Dendritic cell treated with granulocyte-macrophage colony-stimulating factor and Interleukin-4, amounts not matched to agents 40 ng/mL and 50 ng/mL, for 4 days (primary cell): ENCODE measurements around the gene PSAP.

Experiments used
- H3K27ac Mint-ChIP-seq: one replicate; pipeline ENCODE4 v1.8.0; 2022; ENCODE audit warnings: mild to moderate bottlenecking, mixed read lengths
- H3K27me3 Mint-ChIP-seq: one replicate; pipeline ENCODE4 v1.8.0; 2022; ENCODE audit warnings: mild to moderate bottlenecking, mixed read lengths
- H3K36me3 Mint-ChIP-seq: one replicate; pipeline ENCODE4 v1.8.0; 2022; ENCODE audit warnings: low read depth, mixed read lengths
- H3K4me1 Mint-ChIP-seq: one replicate; pipeline ENCODE4 v1.8.0; 2022; ENCODE audit warnings: low read depth, mixed read lengths
- H3K4me3 Mint-ChIP-seq: one replicate; pipeline ENCODE4 v1.8.0; 2022; ENCODE audit warnings: mild to moderate bottlenecking, moderate library complexity, mixed read lengths
- H3K9me3 Mint-ChIP-seq: one replicate; pipeline ENCODE4 v1.8.0; 2022; ENCODE audit warnings: mixed read lengths
- intact Hi-C: fragments of 100-400 bp; cut with micrococcal nuclease; formaldehyde crosslinking; loops from one replicate; pipeline ENCODE4 v1.15.0; 2022

The PSAP gene

DNA sequence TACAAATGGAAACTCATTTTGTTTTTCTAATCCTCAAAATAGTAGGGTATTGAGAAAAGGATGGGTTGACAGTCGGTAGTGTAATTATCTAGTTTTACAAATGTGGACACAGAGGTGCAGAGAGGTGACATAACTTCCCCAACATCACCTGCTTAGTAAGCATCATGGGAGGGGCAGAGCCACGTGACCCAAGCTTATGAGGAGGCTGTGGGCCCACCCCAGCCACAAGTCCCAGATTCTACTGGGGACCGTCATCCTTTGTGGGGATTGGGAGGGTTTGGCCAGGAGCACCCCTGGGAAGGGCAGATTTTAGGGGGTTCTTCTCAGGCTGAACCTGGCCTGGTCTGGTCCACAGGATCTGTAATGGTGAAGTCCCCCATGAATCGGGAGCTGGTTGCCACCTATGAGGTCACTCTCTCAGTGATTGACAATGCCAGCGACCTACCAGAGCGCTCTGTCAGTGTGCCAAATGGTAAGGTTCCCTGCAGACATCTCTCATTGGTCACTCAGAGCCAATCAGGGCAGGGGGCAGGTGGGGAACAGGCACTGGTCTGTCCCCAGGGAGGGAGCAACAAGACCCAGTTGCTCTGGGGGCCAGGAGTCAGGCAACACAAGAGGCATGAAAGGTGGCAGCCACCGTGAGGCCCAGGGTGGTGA, 54.2 kb downstream of the PSAP start:
- peaks cover 13% of the 10 kb centered on the region for H3K27me3 Mint-ChIP-seq
- intact Hi-C loops, result no loop called here
- no peak overlapping the region for H3K4me3 Mint-ChIP-seq
- no peaks in the 10 kb centered on the region for H3K36me3 Mint-ChIP-seq
- peaks cover 48% of the 10 kb centered on the region for H3K4me1 Mint-ChIP-seq
- H3K27ac Mint-ChIP-seq, result no peak overlapping the region
- no peaks in the 10 kb centered on the region for H3K9me3 Mint-ChIP-seq

DNA sequence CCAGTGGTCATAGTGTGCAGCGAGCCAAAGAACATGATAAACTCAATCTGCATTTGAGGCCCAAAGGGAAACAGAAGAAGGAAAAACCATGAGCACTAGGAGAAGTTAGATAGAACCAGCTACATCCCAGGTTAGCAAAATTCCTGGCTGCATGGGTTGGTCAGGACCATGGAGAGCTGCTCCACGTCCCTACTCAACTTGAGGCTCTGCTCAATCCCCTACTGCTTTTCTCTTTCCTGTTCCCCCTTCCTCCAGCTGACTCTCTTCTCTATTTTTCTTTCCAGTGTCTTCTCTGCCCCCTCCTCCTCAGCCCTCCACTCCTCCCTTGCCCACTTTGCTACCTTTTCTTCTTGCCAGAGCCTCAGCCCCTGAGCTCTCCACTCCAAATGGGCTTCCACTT, 55.8 kb downstream of the PSAP start:
- Mint-ChIP-seq H3K27ac (no peak overlapping the region), H3K4me1 (peaks cover 35% of the 10 kb centered on the region), H3K27me3 (peaks cover 13% of the 10 kb centered on the region), H3K9me3 (no peaks in the 10 kb centered on the region), H3K36me3 (no peaks in the 10 kb centered on the region), H3K4me3 (no peak overlapping the region)
- intact Hi-C loops, result no loop called here

DNA sequence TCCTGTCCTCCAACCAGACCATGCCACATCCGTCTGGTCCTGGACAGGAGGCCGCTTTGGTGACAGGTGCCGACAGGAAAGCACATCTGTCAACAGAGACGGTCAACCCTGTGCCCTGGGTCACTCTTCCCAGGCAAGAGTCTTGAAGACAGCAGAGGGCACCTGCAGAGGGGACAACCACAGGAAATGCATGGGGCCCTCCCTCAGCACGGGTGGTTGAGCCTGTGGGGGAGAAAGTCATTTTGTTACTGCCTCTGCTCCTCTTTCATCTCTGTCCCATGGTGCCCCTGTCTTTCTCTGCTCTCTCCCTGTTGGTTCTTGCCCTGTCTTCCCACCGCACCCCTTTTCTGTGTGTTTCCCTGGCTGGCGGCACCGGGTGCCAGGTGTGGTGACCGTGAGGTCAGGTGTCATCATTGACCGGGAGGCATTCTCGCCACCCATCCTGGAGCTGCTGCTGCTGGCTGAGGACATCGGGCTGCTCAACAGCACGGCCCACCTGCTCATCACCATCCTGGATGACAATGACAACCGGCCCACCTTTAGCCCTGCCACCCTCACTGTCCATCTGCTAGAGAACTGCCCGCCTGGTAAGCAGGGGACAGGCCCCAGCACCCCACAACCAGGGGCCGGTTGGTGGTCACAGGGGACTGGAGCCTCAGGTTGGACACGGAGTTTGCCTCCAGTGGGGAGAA, 60.2 kb downstream of the PSAP start:
- Mint-ChIP-seq H3K4me3 (no peak overlapping the region), H3K9me3 (no peaks in the 10 kb centered on the region), H3K4me1 (no peaks in the 10 kb centered on the region), H3K27me3 (peaks cover 13% of the 10 kb centered on the region), H3K36me3 (no peaks in the 10 kb centered on the region), H3K27ac (no peak overlapping the region)
- intact Hi-C loops, result no loop called here

DNA sequence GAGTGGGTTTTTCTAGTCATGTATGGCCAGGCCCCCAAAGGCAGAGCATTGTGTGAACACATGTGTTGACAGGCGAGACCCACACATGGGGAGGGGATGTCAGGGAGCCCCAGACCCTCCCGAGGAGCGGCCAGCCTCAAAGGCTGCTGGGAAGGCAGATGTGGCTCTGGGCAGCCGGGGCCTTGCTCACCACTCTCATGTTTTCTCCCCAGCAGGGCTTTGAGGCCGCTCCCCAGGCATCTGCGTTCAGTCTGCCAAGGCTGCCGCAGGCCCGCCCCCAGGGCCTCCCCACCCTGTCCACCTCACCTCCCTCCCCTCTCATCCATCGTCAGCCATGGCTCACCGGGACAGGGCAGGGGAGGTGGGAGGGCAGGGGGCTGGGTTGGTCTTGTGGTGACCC, 61.2 kb downstream of the PSAP start:
- Mint-ChIP-seq H3K4me3 (no peak overlapping the region), H3K9me3 (no peaks in the 10 kb centered on the region)
- intact Hi-C loops, result no loop called here

DNA sequence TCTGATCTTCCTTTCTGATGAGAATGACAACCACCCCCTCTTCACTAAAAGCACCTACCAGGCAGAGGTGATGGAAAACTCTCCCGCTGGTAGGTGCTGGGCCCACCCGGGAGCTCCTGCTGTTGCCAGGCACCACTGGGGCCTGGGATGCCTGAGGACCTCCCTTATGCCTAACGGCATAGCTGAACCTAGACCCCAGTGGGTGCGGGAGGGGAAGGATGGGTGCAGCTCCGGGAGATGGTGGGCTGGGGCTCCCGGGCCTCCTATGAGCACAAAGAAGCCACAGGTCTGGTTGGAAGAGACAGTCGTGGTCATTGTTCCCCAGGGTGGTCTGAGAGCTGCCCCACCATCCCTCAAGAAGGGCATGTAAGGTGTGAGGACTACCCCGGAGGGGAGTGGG, 62.1 kb downstream of the PSAP start:
- Mint-ChIP-seq H3K36me3 (no peaks in the 10 kb centered on the region), H3K9me3 (no peaks in the 10 kb centered on the region), H3K4me3 (no peak overlapping the region), H3K4me1 (peaks cover under 1% of the 10 kb centered on the region), H3K27ac (no peak overlapping the region), H3K27me3 (peaks cover 13% of the 10 kb centered on the region)
- intact Hi-C loops, result no loop called here

More for the DNA sequence above, 61.2 kb downstream of the PSAP start:
- no peaks in the 10 kb centered on the region for H3K4me1 Mint-ChIP-seq
- no peaks in the 10 kb centered on the region for H3K36me3 Mint-ChIP-seq
- H3K27me3 Mint-ChIP-seq, result peaks cover 7% of the 10 kb centered on the region
- no peak overlapping the region for H3K27ac Mint-ChIP-seq

DNA sequence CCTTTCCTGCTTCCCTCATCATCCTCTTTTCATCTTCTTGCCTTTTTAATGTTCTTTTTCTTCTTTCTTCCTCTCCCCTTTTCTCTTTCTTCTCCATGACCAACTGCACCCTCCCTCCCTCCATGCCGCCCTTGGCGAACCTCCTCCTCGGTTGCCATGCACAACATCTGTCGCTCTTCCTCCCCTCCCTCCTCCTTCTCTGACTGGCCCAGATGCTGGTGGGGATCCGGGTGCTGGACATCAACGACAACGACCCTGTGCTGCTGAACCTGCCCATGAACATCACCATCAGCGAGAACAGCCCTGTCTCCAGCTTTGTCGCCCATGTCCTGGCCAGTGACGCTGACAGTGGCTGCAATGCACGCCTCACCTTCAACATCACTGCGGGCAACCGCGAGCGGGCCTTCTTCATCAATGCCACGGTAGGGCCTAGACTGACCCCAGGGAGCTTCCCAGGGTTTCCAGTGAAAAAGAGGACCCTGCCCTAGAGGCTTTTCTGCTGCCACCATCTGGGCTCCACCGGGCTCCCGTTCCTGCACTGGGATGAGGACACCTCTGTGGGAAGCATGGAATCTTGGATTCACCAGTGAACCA, 66.3 kb downstream of the PSAP start:
- Mint-ChIP-seq H3K4me1 (peaks cover 34% of the 10 kb centered on the region), H3K27ac (no peak overlapping the region), H3K27me3 (peaks cover 6% of the 10 kb centered on the region), H3K9me3 (no peaks in the 10 kb centered on the region), H3K36me3 (no peaks in the 10 kb centered on the region), H3K4me3 (no peak overlapping the region)
- intact Hi-C loops, result no loop called here

DNA sequence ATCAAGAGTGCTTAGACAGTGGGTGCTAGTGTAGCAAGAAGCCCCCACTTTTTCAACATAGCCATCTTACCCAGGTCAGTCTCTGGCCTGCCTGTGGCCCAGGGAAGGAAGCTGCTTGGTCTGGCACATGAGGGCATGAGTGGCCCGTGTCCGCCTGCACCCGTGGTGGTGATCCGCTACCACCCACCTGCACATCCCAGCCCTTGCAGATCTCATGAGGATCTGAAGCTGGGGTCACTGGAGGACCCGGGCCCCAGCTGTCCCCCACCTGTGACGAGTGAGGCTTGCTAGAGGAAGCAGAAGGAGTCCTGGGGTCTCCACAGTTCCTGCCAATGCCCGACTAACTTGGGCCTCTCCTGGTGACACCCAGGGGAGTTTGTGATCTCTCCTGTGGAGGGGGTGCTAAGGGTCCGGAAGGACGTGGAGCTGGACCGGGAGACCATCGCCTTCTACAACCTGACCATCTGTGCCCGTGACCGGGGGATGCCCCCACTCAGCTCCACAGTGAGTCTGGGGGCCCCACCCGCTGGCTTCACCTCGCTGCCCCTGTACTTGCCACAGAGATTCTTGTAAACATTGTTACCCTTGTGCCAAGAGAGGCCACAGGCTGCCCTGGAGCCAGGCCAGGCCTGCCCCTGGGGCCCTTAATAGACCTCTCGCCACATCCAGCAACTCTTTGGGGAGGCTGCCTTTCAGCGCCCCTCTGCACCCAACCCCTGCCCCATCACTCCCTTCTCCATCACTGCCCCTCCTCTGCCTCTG, 67.0 kb downstream of the PSAP start:
- H3K9me3 Mint-ChIP-seq, result no peaks in the 10 kb centered on the region
- H3K27me3 Mint-ChIP-seq, result peaks cover 6% of the 10 kb centered on the region
- no peak overlapping the region for H3K4me3 Mint-ChIP-seq
- H3K36me3 Mint-ChIP-seq, result no peaks in the 10 kb centered on the region
- no peak overlapping the region for H3K27ac Mint-ChIP-seq
- H3K4me1 Mint-ChIP-seq, result peaks cover 38% of the 10 kb centered on the region
- intact Hi-C loops, result no loop called here

DNA sequence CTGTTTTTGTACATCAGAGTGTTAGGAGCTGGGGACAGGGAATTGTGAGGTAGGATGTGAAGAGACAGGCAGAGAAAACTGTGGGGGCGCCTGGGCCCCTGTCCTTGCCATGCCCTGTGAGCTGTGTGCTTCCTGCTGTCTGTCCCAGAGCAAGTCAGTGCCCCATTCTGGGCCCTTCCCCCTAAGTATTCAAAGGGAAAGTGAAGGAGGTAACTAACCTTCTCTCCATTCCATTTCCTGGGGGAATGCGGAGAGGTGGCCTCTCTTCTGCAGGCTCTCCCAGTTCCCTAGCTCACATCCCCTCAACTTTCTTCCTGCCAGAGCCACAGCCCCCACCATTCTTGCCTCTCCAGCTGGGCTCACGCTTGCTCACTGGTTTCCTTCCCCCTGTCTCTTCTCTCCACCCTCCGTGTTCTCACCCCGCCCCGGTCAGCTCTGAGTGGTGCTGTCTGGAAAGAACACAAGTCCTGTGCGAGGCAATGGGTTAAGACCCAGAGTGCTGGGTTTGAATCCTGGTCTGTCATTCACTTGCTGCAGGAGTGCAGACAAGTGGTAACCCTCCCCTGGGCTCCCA, 68.0 kb downstream of the PSAP start:
- intact Hi-C loops, result no loop called here
- H3K4me3 Mint-ChIP-seq, result peak overlapping the region; percentile 54
- H3K9me3 Mint-ChIP-seq, result no peaks in the 10 kb centered on the region
- peaks cover 6% of the 10 kb centered on the region for H3K27me3 Mint-ChIP-seq
- H3K27ac Mint-ChIP-seq, result peak overlapping the region; percentile 55
- peaks cover 44% of the 10 kb centered on the region for H3K4me1 Mint-ChIP-seq
- no peaks in the 10 kb centered on the region for H3K36me3 Mint-ChIP-seq

DNA sequence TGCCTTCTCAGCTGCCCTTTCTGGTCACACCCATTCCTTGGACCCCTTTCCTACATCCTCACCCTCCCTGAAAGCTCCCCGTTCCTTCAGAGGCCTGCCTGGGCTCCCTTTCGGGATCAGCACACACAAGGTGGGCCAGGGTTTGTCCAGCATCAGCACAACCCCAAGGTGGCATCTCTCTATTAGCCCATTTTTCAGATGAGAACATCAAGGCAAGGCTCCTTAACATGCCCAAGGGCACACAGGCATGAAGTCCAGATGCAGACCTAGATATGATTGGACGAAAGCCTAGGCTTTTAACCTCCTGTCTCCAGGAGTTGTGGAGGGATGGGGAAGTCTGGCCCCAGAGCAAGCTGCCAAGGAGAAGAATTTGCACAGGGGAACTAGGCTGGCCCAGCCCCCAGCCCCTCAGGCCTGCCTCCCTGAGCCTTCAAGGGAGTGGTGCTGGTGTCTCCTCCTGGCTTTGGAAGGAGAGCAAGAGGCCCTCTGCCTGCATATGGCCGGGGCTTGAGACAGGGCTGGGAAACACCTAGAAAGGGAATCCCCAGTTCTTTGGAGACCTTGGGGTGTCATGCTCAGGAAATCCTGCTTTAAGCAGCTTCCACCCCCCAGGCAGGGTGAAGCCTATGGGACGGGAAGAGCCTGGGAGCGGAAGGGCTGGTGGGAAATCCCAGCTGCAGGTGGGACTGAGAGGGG, 68.7 kb downstream of the PSAP start:
- H3K27me3 Mint-ChIP-seq, result peaks cover 6% of the 10 kb centered on the region
- no peaks in the 10 kb centered on the region for H3K9me3 Mint-ChIP-seq
- H3K27ac Mint-ChIP-seq, result peak overlapping the region; percentile 55
- peaks cover 51% of the 10 kb centered on the region for H3K4me1 Mint-ChIP-seq
- intact Hi-C loops, result no loop called here
- H3K4me3 Mint-ChIP-seq, result peak overlapping the region; percentile 6
- no peaks in the 10 kb centered on the region for H3K36me3 Mint-ChIP-seq

DNA sequence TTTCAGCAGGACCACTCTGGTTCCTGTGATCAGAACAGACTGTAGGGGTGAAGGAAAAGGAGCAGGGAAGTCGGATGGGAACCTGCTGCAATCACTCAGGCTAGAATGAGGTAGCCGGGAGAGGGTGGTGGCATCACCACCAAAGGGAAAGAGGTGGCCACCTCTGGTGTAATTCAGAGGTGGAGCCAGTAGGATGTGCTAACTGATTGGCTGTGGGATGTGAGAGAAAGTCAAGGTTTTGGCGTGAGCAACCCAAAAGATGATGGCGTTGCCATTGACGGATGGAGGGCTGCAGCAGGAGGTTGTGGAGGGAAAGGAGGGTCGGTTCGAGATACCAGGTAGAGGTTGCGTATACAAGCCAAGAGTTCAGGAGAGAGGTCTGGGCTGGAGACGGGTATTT, 70.3 kb downstream of the PSAP start:
- peaks cover 6% of the 10 kb centered on the region for H3K27me3 Mint-ChIP-seq
- H3K4me1 Mint-ChIP-seq, result peaks cover 65% of the 10 kb centered on the region
- H3K27ac Mint-ChIP-seq, result no peak overlapping the region
- H3K9me3 Mint-ChIP-seq, result no peaks in the 10 kb centered on the region
- no peaks in the 10 kb centered on the region for H3K36me3 Mint-ChIP-seq
- no peak overlapping the region for H3K4me3 Mint-ChIP-seq
- intact Hi-C loops, result no loop called here

DNA sequence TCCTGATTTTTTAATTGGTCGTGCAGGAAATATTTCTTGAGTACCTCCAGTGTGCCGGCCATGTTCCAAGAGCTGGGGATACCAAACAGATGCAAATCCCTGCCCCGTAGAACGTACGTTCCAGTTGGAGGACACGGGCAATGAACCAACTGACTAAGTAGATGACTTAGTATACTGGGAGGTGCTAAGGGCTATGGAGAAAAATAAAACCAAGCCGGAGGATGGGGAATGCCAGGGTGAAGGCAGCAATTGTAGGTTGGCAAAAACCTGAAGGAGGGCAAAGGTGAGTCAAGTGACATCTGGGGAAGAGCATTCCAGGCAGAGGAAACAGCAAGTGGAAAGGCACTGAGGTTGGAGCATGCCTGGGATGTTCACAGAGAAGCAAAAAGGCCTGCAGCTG, 70.9 kb downstream of the PSAP start:
- intact Hi-C loops, result no loop called here
- Mint-ChIP-seq H3K4me1 (peaks cover 71% of the 10 kb centered on the region), H3K36me3 (no peaks in the 10 kb centered on the region), H3K9me3 (no peaks in the 10 kb centered on the region), H3K27ac (no peak overlapping the region), H3K4me3 (no peak overlapping the region), H3K27me3 (peaks cover 6% of the 10 kb centered on the region)

DNA sequence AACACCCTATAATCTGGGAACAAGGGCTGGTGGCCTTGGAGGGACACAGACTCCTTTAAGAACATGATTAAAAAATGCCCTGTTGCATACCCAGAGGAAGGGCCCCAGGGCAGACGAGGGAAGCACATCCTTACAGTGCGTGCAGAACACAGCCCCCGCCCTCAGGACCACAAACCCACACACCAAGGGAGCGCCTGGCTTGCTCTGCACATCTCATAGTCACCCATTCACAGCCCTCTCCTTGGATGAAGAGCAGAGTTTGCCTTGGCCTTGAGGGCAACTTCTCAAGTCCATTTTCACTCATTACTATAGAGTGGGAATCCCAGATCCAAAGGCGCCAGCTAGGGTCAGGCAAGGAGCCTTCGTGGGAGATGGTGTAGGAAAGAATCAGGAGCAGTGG, 71.4 kb downstream of the PSAP start:
- Mint-ChIP-seq H3K4me1 (peaks cover 76% of the 10 kb centered on the region), H3K27ac (no peak overlapping the region), H3K27me3 (peaks cover 3% of the 10 kb centered on the region), H3K4me3 (no peak overlapping the region), H3K9me3 (no peaks in the 10 kb centered on the region), H3K36me3 (no peaks in the 10 kb centered on the region)
- intact Hi-C loops, result loop anchor here (5.0 kb wide), 1 partner anchor 67 kb away; no protein-coding TSS in a partner anchor

DNA sequence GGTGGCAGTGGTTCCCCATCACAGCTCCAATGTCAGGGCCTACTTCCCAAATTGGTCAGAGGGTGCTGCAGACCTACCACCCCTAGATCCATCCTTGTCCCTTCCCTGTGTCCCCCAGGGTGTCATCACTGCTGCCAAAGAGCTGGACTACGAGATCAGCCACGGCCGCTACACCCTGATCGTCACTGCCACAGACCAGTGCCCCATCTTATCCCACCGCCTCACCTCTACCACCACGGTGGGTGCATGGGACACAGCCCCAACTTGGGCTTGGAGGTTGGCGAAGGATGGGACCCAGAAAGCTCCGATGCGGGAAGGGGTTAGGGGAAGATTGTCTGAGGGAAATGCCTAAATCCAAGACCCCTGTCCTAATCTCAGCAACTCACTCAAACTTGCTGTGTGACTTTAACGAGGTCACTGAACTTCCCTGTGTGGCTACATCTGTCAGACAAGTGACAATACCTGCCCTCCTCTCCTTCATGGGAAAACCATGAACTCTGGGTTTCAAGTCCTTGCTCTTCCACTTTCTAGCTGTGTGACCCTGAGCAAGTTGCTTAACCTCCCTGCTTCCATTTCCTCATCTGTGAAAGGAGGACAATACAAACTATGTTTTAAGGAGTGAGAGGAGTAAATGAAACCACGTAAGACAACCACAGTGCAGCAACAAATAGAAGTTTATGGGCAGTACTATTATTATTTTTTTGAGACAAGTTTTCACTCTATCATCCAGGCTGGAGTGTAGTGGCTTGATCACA, 72.8 kb downstream of the PSAP start:
- Mint-ChIP-seq H3K4me3 (no peak overlapping the region), H3K27ac (no peak overlapping the region), H3K27me3 (no peaks in the 10 kb centered on the region), H3K36me3 (peaks cover 2% of the 10 kb centered on the region), H3K4me1 (peaks cover 81% of the 10 kb centered on the region), H3K9me3 (no peaks in the 10 kb centered on the region)
- intact Hi-C loops, result loop anchor here (5.0 kb wide), 1 partner anchor 66 kb away; no protein-coding TSS in a partner anchor
